C4-2B (cell line): ENCODE results near the gene KCNK4.

Experiments
- H3K27ac ChIP-seq: fragments of 450-650 bp; 2 replicates; pipeline ENCODE4 v1.5.1; 2017
- ZFX ChIP-seq: fragments of 450-650 bp; IDR thresholded peaks from 2 replicates; pipeline ENCODE4 v1.6.1; 2017
- TF ChIP-seq, protein P1 (sequence below): fragments of 450-650 bp; conservative IDR thresholded peaks from 2 replicates; pipeline ENCODE4 v1.5.1; 2017; ENCODE audit warnings: mild to moderate bottlenecking

KCNK4 gene

DNA sequence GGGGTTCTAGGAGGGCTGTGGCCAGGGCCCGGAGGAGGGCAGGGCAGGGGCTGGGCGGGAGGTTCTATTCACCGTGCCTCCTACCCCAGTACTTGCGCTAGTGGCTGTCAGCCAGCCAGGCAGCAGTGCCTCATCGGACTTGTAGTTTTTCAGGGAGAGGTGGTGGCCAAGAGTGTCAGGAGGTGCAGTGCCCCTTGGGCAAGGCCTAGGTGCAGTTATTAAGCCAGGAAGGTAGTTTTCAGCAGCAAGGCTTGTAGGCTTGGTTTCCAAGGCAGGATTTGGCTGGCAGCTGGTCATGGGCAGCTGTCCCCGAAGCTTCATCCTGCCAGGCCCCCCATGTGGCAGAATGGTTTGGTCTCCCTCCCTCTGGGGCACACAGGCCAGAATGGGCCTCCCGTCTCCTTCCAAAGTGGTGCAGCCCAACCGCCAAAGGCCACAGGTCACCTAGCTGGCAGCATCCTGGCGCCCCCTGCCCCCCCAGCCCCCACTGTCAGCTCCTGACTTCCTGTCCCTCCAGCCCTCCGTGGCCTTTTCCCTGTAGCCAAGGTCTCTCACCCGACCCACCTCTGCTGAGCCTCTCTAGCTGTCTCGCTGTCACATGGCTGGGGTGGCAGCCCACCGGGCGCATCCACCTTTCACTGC, 57.4 kb downstream of the KCNK4 start:
- H3K27ac ChIP-seq, result no peak overlapping the region

DNA sequence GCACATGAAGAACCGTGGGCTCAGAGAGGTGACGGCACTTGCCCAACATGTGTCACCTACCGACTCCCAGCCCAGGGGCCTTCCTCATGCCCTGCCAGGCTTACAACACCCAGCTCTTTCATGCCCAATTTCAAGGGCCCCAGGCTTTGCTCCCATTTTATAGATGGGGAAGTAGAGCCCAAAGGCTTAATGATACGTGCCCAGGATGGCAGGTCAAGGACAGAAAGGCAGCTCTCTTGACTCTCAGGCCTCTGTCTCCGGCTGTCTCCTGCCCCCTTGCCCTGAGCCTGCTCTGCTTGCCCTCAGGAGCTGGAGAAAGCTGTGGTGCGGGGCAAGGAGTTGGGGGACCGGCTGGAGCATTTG, 57.9 kb downstream of the KCNK4 start:
- H3K27ac ChIP-seq, result no peak overlapping the region
- no peak for TF ChIP-seq ZFX

More for the DNA sequence above, 57.4 kb downstream of the KCNK4 start:
- TF ChIP-seq, protein P1, sequence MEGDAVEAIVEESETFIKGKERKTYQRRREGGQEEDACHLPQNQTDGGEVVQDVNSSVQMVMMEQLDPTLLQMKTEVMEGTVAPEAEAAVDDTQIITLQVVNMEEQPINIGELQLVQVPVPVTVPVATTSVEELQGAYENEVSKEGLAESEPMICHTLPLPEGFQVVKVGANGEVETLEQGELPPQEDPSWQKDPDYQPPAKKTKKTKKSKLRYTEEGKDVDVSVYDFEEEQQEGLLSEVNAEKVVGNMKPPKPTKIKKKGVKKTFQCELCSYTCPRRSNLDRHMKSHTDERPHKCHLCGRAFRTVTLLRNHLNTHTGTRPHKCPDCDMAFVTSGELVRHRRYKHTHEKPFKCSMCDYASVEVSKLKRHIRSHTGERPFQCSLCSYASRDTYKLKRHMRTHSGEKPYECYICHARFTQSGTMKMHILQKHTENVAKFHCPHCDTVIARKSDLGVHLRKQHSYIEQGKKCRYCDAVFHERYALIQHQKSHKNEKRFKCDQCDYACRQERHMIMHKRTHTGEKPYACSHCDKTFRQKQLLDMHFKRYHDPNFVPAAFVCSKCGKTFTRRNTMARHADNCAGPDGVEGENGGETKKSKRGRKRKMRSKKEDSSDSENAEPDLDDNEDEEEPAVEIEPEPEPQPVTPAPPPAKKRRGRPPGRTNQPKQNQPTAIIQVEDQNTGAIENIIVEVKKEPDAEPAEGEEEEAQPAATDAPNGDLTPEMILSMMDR, result no peak
- no peak for TF ChIP-seq ZFX

GRCh38 chr11:64349404-64349803, 58.3 kb downstream of the KCNK4 start:
- TF ChIP-seq ZFX, result no peak
- TF ChIP-seq, protein P1, result no peak
- H3K27ac ChIP-seq, result no peak overlapping the region
